ENCODE measurements around the gene ENPP3.

The ENPP3 gene

DNA sequence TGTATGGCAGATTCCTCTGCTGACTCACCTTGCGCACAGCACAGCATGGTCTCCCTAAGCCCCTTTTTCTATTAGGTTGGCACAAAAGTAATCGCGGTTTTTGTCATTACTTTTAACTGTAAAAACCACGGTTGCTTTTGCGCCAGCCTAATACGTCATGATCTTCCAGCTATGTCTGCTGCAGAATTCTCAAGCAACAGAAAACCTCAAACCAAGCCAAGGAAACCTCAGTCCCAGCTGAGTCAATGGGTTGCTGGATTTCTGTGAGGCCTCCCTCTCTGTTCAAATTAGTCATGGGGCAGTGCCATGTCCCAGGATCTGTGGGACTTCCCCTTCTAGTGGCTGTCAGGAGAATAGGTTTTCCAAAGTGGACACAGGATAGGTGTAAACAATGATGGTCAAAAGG is 155.0 kb downstream of the ENPP3 start:
- in situ Hi-C loops (cut with HindIII; ENCODE audit: low sequenced_read_pairs) = no loop called here

DNA sequence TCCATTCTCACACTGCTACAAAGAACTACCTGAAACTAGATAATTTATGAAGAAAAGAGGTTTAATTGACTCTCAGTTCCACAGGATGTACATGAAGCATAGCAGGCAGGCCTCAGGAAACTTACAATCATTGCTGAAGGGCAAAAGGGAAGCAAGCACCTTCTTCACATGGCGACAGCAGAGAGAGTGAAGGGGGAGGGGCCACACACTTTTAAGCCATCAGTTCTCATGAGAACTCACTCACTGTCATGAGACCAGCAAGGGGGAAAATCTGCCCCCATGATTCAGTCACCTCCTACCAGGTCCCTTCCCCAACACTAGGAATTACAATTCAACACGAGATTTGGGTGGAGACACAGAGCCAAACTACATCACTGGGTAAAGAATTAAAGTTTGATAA is 158.3 kb downstream of the ENPP3 start:
- in situ Hi-C loops (cut with HindIII; ENCODE audit: low sequenced_read_pairs) = no loop called here
